Measurements from ENCODE around the gene VAV2. TPM values are rescaled to one million over a fixed set of nuclear protein-coding genes. Genes with fewer than 3 reads are reported as not detected.
"Not testable (repeated sequence)": the region's sequence is repeated elsewhere in the genome, so short reads cannot be mapped to it uniquely, and the experiment has no call there.

Gene VAV2
- total RNA-seq, 2 donors from 2014 or later, result 3.5 to 5.5 TPM

DNA sequence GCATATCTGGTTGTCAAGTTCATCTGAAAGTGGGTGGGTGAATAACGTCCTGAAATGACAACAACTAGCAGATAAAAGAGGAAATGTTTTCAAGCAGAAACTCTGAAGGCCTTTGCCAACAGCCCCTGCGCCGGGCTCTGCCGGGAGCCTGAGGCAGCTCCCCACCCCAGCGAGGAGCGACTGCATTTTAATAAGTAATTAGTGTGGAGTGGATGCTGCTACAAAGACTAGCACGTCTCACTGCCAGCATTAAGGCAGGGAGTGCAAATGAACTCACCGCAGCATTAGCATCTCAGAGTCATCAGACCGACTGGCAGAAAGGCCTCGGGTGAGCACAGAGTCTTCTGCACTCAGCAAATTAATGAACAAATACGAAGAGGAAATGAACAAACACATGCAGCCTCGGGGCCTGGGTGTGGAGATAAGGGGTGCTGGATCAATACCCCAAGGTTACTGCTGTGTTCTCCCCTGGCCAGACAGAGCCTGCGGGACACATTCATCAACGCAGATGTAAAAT, 63.8 kb downstream of the VAV2 start:
- H3K4me1 Mint-ChIP-seq, result peaks cover 3% of the 10 kb centered on the region
- no peaks in the 10 kb centered on the region for H3K9me3 ChIP-seq (ENCODE audit: control insufficient read depth, low read length, poor library complexity, severe bottlenecking)
- DNase-seq (no peak), ATAC-seq (no peak)
- no peak overlapping the region for H3K4me3 Mint-ChIP-seq
- peak overlapping the region; percentile 11 for H3K27ac Mint-ChIP-seq
- H3K36me3 Mint-ChIP-seq (ENCODE audit: low read depth), result peaks cover 5% of the 10 kb centered on the region
- no peaks in the 10 kb centered on the region for H3K27me3 Mint-ChIP-seq

DNA sequence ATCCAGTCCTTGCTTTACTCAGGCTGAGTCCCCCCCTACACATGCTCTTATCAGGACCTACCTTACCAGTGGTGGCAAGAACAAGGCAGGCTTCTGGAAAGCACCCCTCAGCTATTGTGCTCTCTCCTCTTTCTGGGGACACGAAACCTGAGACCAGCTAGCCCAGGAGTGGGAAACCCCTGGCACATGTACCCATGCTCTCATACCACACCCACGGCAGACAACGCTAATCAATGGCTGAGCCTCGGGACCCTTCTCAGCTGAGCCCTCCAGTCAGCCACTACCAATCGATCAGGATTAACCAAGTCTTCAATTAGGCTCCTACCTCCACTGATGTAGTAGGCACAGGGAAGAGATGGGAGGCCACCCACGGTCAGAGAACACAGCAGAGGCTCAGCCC, 65.1 kb downstream of the VAV2 start:
- no peaks in the 10 kb centered on the region for H3K27me3 Mint-ChIP-seq
- ATAC-seq (no peak), DNase-seq (no peak)
- no peak overlapping the region for H3K4me3 Mint-ChIP-seq
- peak overlapping the region; percentile 81 for H3K27ac Mint-ChIP-seq
- no peaks in the 10 kb centered on the region for H3K9me3 ChIP-seq (ENCODE audit: control insufficient read depth, low read length, poor library complexity, severe bottlenecking)
- H3K36me3 Mint-ChIP-seq (ENCODE audit: low read depth), result peaks cover 3% of the 10 kb centered on the region
- H3K4me1 Mint-ChIP-seq, result peaks cover 3% of the 10 kb centered on the region

DNA sequence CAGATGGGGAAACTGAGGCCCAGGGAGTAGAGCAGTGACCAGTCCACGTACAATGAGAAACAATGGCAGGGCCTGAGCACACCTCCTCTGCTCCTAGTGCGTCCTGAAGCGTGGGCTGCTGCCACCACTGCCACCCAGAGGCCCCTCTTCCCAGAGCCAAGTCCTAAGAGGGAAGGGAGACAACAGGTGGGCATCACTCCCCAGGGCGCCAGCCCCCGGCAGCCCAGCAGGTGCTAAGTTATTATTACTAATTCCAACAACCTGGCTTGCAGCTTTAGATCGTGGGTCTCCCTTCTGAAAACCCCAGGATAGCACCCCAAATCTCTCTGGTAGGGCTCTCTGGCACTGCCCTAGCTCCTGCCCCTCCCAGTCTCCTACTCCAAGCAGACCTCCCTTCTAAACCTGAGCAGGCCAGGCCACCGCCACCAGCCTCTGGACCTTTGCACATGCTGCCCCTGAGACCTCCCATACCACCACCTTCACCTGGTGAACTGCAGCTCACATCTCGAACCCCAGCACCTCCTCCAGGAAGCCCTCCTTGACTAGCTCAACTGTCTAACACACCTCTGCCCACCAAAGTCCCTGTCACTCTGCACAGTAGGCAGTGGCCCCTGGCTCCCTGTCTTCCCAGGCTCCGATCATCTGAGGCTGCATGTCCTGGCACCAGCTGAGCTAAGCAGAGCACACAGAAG, 65.8 kb downstream of the VAV2 start:
- H3K9me3 ChIP-seq (ENCODE audit: control insufficient read depth, low read length, poor library complexity, severe bottlenecking), result no peaks in the 10 kb centered on the region
- no peak for ATAC-seq
- Mint-ChIP-seq H3K27ac (peak overlapping the region; percentile 81), H3K27me3 (no peaks in the 10 kb centered on the region), H3K36me3 (ENCODE audit: low read depth) (peaks cover 3% of the 10 kb centered on the region), H3K4me1 (peaks cover 3% of the 10 kb centered on the region), H3K4me3 (no peak overlapping the region)
- DNase-seq, result no peak

DNA sequence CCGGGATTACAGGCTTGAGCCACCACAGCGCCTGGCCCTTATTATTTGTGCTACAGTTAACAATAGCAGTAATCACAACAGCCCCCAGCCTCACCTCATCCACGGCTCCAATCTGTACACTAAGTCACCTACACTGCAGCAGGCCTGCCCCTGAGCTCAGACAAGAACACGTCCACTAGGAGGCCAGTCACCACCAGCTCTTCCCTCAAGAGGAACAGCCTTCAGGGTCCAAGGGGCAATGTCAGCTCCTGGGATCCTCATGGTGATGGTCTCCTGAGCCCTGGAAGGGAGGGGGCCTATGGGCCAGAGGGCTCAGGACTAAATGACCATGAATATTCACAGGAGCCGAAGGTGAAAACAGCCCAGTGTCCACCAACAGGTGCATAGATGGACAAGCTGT, 67.7 kb downstream of the VAV2 start:
- no peaks in the 10 kb centered on the region for H3K36me3 Mint-ChIP-seq (ENCODE audit: low read depth)
- H3K4me1 Mint-ChIP-seq, result no peaks in the 10 kb centered on the region
- no peak overlapping the region for H3K4me3 Mint-ChIP-seq
- DNase-seq, result no peak
- no peak for ATAC-seq
- no peak overlapping the region for H3K27ac Mint-ChIP-seq
- no peaks in the 10 kb centered on the region for H3K9me3 ChIP-seq (ENCODE audit: control insufficient read depth, low read length, poor library complexity, severe bottlenecking)
- no peaks in the 10 kb centered on the region for H3K27me3 Mint-ChIP-seq

DNA sequence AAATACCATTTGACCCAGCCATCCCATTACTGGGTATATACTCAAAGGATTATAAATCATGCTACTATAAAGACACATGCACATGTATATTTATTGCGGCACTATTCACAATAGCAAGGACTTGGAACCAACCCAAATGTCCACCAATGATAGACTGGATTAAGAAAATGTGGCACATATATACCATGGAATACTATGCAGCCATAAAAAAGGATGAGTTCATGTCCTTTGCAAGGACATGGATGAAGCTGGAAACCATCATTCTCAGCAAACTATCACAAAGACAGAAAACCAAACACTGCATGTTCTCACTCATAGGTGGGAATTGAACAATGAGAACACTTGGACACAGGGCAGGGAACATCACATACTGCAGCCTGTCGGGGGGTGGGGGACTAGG, 68.5 kb downstream of the VAV2 start:
- H3K4me3 Mint-ChIP-seq, result not testable (repeated sequence)

DNA sequence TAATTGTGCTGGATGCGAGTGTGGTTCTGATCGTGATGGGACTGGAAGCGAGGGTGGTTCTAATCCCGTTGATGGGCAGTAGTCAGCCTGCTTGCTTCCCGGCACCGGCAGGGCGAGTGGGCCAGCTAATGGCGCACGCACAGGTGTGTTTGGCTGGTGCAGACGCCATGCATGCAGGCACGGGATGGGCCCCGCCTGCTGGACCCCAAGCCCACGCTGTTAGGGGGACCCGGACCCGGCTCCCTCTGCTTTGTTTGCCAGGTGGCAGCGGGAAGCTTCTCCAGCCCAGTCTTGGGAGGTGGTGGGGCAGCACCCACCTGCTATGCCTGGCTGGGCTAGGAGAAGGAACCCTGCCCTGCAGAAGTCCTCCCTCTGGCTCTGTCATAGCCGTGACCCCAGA, 70.3 kb downstream of the VAV2 start:
- Mint-ChIP-seq H3K36me3 (ENCODE audit: low read depth) (peaks cover 2% of the 10 kb centered on the region), H3K27ac (no peak overlapping the region), H3K27me3 (no peaks in the 10 kb centered on the region), H3K4me1 (peaks cover 6% of the 10 kb centered on the region), H3K4me3 (no peak overlapping the region)
- H3K9me3 ChIP-seq (ENCODE audit: control insufficient read depth, low read length, poor library complexity, severe bottlenecking), result no peaks in the 10 kb centered on the region
- DNase-seq (no peak), ATAC-seq (no peak)

More for the DNA sequence above, 68.5 kb downstream of the VAV2 start:
- ATAC-seq; H3K9me3 ChIP-seq (ENCODE audit: control insufficient read depth, low read length, poor library complexity, severe bottlenecking); H3K27ac Mint-ChIP-seq; H3K36me3 Mint-ChIP-seq (ENCODE audit: low read depth); DNase-seq; H3K27me3 Mint-ChIP-seq; H3K4me1 Mint-ChIP-seq: not testable (repeated sequence)

DNA sequence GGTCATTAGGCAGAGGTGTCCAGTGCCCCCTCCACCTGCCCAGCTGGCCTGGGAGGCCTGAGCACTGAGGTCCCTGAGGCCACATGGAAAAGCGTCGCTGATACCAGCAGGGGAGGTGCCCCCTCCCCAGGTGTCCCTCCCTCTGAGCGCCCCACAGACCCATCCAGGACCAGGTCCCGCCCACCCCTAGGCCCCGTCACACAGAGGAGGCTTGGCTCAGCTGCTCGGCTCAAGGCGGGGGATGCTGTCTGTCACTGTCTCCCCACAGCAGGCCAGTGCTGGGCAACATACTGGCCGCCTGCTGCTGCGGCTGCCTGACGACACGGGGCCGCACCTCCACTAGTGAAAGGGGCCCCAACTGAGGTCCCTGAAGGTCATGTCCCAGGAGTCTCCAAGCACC, 71.7 kb downstream of the VAV2 start:
- Mint-ChIP-seq H3K4me3 (no peak overlapping the region), H3K36me3 (ENCODE audit: low read depth) (peaks cover 2% of the 10 kb centered on the region), H3K4me1 (peaks cover 7% of the 10 kb centered on the region), H3K27me3 (no peaks in the 10 kb centered on the region), H3K27ac (no peak overlapping the region)
- DNase-seq, result no peak
- no peaks in the 10 kb centered on the region for H3K9me3 ChIP-seq (ENCODE audit: control insufficient read depth, low read length, poor library complexity, severe bottlenecking)
- ATAC-seq, result no peak

DNA sequence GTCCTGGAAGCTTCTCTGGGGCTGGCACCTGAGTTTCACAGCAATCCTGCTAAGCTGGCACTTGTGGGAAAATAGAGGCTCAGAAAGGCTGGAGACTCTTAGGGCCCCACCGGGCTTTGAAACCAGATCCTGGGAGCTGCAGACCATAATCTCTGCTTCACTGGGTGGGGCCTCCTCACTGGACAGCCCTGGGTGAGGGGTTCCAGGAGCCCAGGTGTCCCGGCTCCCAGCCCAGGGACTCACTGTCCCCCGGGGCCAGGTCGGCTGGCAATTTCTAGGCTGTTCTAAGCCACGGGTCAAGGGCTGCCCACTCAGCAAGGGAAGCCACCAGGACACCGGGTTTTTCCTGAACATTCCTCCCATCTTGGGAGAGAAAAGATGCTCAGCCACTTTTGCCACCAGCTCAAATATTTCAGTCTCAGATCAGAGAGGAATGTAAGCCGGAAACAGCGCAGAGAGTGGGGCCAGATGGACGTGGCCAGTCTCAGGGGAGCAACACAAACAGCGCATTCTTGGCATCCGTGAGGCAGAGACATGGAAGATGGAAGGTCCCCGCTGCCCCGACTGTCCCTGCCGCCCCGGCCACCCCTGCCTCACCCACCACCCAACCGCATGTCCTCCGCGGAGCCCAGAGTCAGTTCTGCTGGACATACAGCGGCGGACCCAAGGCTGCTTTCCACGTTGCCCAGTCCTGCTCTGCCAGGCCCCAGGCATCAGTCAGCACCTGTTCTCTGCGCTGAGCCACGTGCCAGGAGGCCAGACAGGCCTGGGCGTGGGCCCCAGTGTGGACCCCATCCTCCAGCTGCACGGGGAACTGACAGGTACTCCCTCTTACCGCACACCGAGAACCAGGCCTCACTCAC, 72.6 kb downstream of the VAV2 start:
- Mint-ChIP-seq H3K27ac (no peak overlapping the region), H3K27me3 (no peaks in the 10 kb centered on the region)

DNA sequence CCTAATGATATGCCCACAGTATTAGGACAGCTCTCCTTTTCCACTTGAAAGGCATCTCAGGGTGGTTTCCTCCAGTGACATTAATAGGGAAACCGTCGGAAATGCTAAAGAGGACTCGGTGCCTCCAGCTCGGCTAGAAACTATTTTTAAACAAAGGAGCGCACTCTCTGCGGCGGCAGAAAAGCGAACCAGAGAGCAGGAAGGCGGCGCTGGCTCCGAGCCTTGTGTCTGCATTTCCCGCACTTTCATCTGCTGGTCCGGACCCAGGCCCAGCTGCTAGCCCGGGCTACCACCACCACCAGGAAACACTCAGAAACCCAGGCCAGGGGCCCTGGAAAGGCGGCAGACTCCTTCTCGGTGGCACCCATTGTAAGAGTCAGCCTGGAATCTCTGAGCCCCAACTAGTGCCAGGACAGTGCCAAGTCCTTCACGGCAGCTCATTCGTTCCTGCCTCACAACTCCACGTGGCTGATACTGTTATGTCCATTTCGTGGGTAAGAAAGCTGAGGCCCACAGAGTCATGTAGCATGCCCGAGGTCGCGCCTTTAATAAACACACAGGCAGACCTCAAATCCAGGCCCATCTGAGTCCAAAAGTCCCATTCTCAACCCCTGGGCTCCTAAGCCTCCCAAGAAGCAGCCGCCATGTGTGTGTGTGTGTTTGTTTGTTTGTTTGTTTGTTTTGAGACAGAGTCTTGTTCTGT, 73.9 kb downstream of the VAV2 start:
- ATAC-seq, result no peak

More for the DNA sequence above, 72.6 kb downstream of the VAV2 start:
- no peak overlapping the region for H3K4me3 Mint-ChIP-seq
- ATAC-seq, result no peak
- peaks cover 2% of the 10 kb centered on the region for H3K36me3 Mint-ChIP-seq (ENCODE audit: low read depth)
- no peak for DNase-seq
- no peaks in the 10 kb centered on the region for H3K9me3 ChIP-seq (ENCODE audit: control insufficient read depth, low read length, poor library complexity, severe bottlenecking)
- H3K4me1 Mint-ChIP-seq, result peaks cover 8% of the 10 kb centered on the region

DNA sequence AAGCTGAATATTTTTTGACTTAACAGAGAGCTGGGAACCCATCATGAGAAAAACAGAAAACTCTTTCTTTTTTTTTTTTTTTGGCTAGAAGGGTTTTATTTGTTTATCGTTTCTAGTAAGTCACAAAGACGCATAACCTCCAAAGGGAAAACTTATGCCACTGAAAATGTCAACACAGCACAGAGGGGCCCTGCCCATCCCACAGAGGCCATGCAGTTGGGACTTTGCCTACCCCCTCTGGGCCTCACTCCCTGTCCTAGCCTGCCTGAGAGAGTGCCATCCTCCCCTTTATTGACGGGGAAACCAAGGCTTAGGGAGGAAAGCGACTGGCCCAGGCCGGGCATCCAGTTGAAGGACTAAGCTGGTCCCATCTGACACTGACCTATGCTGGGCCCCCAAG, 74.7 kb downstream of the VAV2 start:
- Mint-ChIP-seq H3K4me3 (no peak overlapping the region), H3K27ac (no peak overlapping the region), H3K36me3 (ENCODE audit: low read depth) (peaks cover 2% of the 10 kb centered on the region), H3K27me3 (no peaks in the 10 kb centered on the region), H3K4me1 (peaks cover 11% of the 10 kb centered on the region)
- DNase-seq (no peak), ATAC-seq (no peak)
- no peaks in the 10 kb centered on the region for H3K9me3 ChIP-seq (ENCODE audit: control insufficient read depth, low read length, poor library complexity, severe bottlenecking)

More for the DNA sequence above, 73.9 kb downstream of the VAV2 start:
- no peaks in the 10 kb centered on the region for H3K27me3 Mint-ChIP-seq
- no peak overlapping the region for H3K27ac Mint-ChIP-seq
- DNase-seq, result no peak
- H3K9me3 ChIP-seq (ENCODE audit: control insufficient read depth, low read length, poor library complexity, severe bottlenecking), result no peaks in the 10 kb centered on the region
- peaks cover 11% of the 10 kb centered on the region for H3K4me1 Mint-ChIP-seq
- H3K36me3 Mint-ChIP-seq (ENCODE audit: low read depth), result peaks cover 2% of the 10 kb centered on the region
- H3K4me3 Mint-ChIP-seq, result no peak overlapping the region

DNA sequence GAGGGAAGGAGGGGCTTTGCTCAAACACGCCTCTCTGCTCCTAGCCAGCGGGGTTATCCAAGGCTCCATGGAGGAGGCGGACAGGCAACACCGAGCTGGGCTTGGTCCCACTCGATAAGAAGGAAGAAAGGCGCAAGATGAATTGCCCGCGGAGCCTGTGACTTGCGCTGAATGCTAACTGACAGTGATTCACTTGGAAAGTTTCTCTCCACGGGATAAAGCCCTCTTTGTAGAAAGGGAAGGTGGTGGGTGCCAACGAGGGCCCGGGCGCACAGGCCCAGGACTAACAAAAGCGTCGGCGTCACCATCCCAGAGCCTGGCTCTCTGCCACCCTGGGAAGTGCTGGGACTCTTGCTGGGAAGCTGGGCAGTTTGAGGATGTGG, 76.0 kb downstream of the VAV2 start:
- Mint-ChIP-seq H3K27ac (no peak overlapping the region), H3K27me3 (no peaks in the 10 kb centered on the region), H3K4me3 (no peak overlapping the region), H3K4me1 (peaks cover 12% of the 10 kb centered on the region), H3K36me3 (ENCODE audit: low read depth) (peaks cover 2% of the 10 kb centered on the region)
- ATAC-seq, result no peak
- no peak for DNase-seq
- H3K9me3 ChIP-seq (ENCODE audit: control insufficient read depth, low read length, poor library complexity, severe bottlenecking), result no peaks in the 10 kb centered on the region

DNA sequence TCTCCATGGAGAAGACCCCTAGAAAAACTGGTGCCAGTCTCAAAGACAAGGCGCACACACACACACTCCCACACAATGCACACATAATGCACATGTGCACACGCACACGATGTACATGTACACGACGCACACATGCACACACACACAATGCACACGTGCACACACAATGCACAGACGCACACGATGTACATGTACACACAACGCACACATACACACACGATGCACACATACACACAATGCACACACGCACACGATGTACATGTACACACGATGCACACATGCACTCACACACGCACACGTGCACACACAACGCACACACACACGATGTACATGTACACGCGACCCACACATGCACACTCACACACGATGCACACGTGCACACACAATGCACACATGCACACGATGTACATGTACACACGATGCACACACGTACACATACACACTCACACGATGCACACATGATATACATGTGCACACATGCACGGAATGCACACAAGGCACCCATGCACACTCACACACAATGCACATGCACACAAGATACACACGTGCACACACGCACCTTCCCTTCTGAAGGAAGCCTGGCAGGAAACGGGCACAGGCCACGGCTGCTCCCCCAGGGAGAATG, 76.5 kb downstream of the VAV2 start:
- no peaks in the 10 kb centered on the region for H3K9me3 ChIP-seq (ENCODE audit: control insufficient read depth, low read length, poor library complexity, severe bottlenecking)
- H3K36me3 Mint-ChIP-seq (ENCODE audit: low read depth), result peaks cover 2% of the 10 kb centered on the region
- ATAC-seq (no peak), DNase-seq (no peak)
- H3K27me3 Mint-ChIP-seq, result no peaks in the 10 kb centered on the region
- H3K4me1 Mint-ChIP-seq, result peaks cover 12% of the 10 kb centered on the region
- H3K27ac Mint-ChIP-seq, result no peak overlapping the region
- no peak overlapping the region for H3K4me3 Mint-ChIP-seq
